ENCODE results near the gene LGALS16.

GRCh38 chr19:39660661-39661060, 4.9 kb downstream of the LGALS16 start:
- TF ChIP-seq CTCF (conservative IDR thresholded peaks at IDR 0.05 in 1 of 2, IDR thresholded peaks at IDR 0.05 in 1 of 2; ENCODE audit: extremely low read depth in 1 of 2, insufficient read depth in 1 of 2, low read depth in 1 of 2, low read length in 2 of 2), result no peak
- TF ChIP-seq EZH2 (IDR thresholded peaks at IDR 0.05; ENCODE audit: borderline replicate concordance, low read length), result no peak

Data from mammary epithelial cell (primary cell).